HepG2 (cell line): ENCODE results near the gene GHRL. TPM values are rescaled to one million over a fixed set of nuclear protein-coding genes. Genes with fewer than 3 reads are reported as not detected.

Experiments
- CCAR2 ChIP-seq: fragments of 200-400 bp; formaldehyde crosslinking; optimal IDR thresholded peaks from 2 replicates; pipeline ENCODE3; 2018; ENCODE audit warnings: low read depth, mild to moderate bottlenecking, low read length, moderate library complexity
- CHD4 ChIP-seq: fragments of 200-600 bp; sonication (generic); IDR thresholded peaks from 2 replicates; pipeline ENCODE4 v1.7.0; 2017; ENCODE audit warnings: mild to moderate bottlenecking, low read length, borderline replicate concordance
- FOSL1 ChIP-seq: sonication (generic); formaldehyde crosslinking; IDR thresholded peaks from 2 replicates; pipeline ENCODE4 v1.9.0; 2021; ENCODE audit warnings: missing genetic modification reagents, borderline replicate concordance
- FOXO4 ChIP-seq: sonication (generic); formaldehyde crosslinking; conservative IDR thresholded peaks from 2 replicates; pipeline ENCODE4 v1.8.1; 2023; ENCODE audit warnings: missing genetic modification reagents
- GABPB1 ChIP-seq: IDR thresholded peaks from 2 replicates; pipeline ENCODE4 v1.6.1; 2016; ENCODE audit warnings: mild to moderate bottlenecking, missing genetic modification reagents, moderate library complexity, missing compliant biosample characterization
- GMEB2 ChIP-seq: IDR thresholded peaks from 2 replicates; pipeline ENCODE4 v1.6.1; 2016; ENCODE audit warnings: missing biosample characterization, missing genetic modification reagents, low read depth
- IRF2 ChIP-seq: IDR thresholded peaks from 2 replicates; pipeline ENCODE4 v1.6.1; 2018; ENCODE audit warnings: missing genetic modification reagents, missing compliant biosample characterization
- KLF16 ChIP-seq, 2 experiments: sonication (generic) in 1 of 2; formaldehyde crosslinking in 1 of 2; IDR thresholded peaks; 2 replicates each; pipeline versions ENCODE4 v1.6.1 to v1.8.0; 2016 to 2023; ENCODE audit warnings: missing genetic modification reagents in 2 of 2, missing compliant biosample characterization in 1 of 2
- KLF9 ChIP-seq: IDR thresholded peaks from 2 replicates; pipeline ENCODE4 v1.6.1; 2016; ENCODE audit warnings: low read depth
- MED1 ChIP-seq: sonication (generic); formaldehyde crosslinking; IDR thresholded peaks from 2 replicates; pipeline ENCODE4 v1.4.0; 2020; ENCODE audit warnings: missing genetic modification reagents
- MIXL1 ChIP-seq: IDR thresholded peaks from 2 replicates; pipeline ENCODE4 v1.6.1; 2016
- NRL ChIP-seq: sonication (generic); formaldehyde crosslinking; IDR thresholded peaks from 2 replicates; pipeline ENCODE4 v1.5.0; 2020; ENCODE audit warnings: missing genetic modification reagents, mild to moderate bottlenecking, moderate library complexity, borderline replicate concordance
- RFX1 ChIP-seq: fragments of 450-650 bp; IDR thresholded peaks from 2 replicates; pipeline ENCODE4 v1.6.1; 2017
- SMAD9 ChIP-seq: sonication (generic); formaldehyde crosslinking; IDR thresholded peaks from 2 replicates; pipeline ENCODE4 v1.5.1; 2020; ENCODE audit warnings: mild to moderate bottlenecking, missing genetic modification reagents
- ZNF331 ChIP-seq: sonication (generic); formaldehyde crosslinking; IDR thresholded peaks from 2 replicates; pipeline ENCODE4 v1.4.0; 2020; ENCODE audit warnings: missing genetic modification reagents
- ZNF574 ChIP-seq: sonication (generic); formaldehyde crosslinking; IDR thresholded peaks from 2 replicates; pipeline ENCODE4 v1.4.0; 2020; ENCODE audit warnings: missing genetic modification reagents
- ZNF674 ChIP-seq: sonication (generic); formaldehyde crosslinking; IDR thresholded peaks from 2 replicates; pipeline ENCODE4 v1.5.0; 2020; ENCODE audit warnings: low read depth, mild to moderate bottlenecking, missing genetic modification reagents
- ZNF687 ChIP-seq: sonication (generic); formaldehyde crosslinking; IDR thresholded peaks from 2 replicates; pipeline ENCODE4 v1.5.1; 2020; ENCODE audit warnings: mild to moderate bottlenecking, missing genetic modification reagents, moderate library complexity
- ZNF7 ChIP-seq: IDR thresholded peaks from 2 replicates; pipeline ENCODE4 v1.6.1; 2016; ENCODE audit warnings: missing biosample characterization, missing genetic modification reagents
- ZNF780A ChIP-seq: sonication (generic); formaldehyde crosslinking; IDR thresholded peaks from 2 replicates; pipeline ENCODE4 v1.8.0; 2022; ENCODE audit warnings: mild to moderate bottlenecking, missing genetic modification reagents, moderate library complexity
- polyA plus RNA-seq, 8 experiments: library from polyadenylated mRNA; depleted of rRNA in 3 of 8; stranded (reverse) in 7 of 8; unstranded in 1 of 8; fragments of >200 nt; fragmentation: Illumina TruSeq in 4 of 8; extraction: Trizol in 4 of 8; gene quantifications; 2 replicates each; pipeline versions ENCODE4 v1.2.1 to v1.2.3, GENCODE V29; 2011 to 2016; ENCODE audit warnings: low read depth in 4 of 8, missing spikeins in 1 of 8, mixed read lengths in 1 of 8; ENCODE audit not compliant: insufficient read depth in 1 of 8
- total RNA-seq, 5 experiments: library from RNA; depleted of rRNA; stranded (reverse); fragments of >200 nt; fragmentation: Illumina TruSeq; extraction: Trizol; gene quantifications; 2 replicates each; pipeline ENCODE4 v1.2.3, GENCODE V29; 2016; ENCODE audit warnings: low read depth in 1 of 5

The GHRL gene
- total and polyA plus RNA-seq, 2 of the 13 experiments (the other 11 are each of a cell fraction or from before 2014, with no cell fraction given): 0.09 TPM; not detected in 1

GRCh38 chr3:10292505-10293419 lies at the start of gene GHRL (continued):
- TF ChIP-seq ZNF687 (CRISPR knock-in tag): peak; percentile 53
- peak; percentile 92 for TF ChIP-seq ZNF574 (CRISPR knock-in tag)
- TF ChIP-seq CCAR2: no peak
- TF ChIP-seq RFX1: no peak
- no peak for TF ChIP-seq CHD4
- TF ChIP-seq ZNF780A: no peak
- TF ChIP-seq FOSL1 (CRISPR knock-in tag): no peak
- TF ChIP-seq IRF2: peak; percentile 44; the same call in 1 of the 2 replicates
- no peak for TF ChIP-seq KLF16 (CRISPR knock-in tag; IDR thresholded peaks at IDR 0.05)
- no peak for TF ChIP-seq NRL (CRISPR knock-in tag)
- no peak for TF ChIP-seq MIXL1
- TF ChIP-seq ZNF331 (CRISPR knock-in tag): peak; percentile 45; the same call in 1 of the 2 replicates
- TF ChIP-seq GABPB1 (CRISPR knock-in tag): peak; percentile 34; the same call in 1 of the 2 replicates
- TF ChIP-seq ZNF7 (CRISPR knock-in tag): no peak
- TF ChIP-seq MED1: peak; percentile 74
- no peak for TF ChIP-seq SMAD9 (CRISPR knock-in tag)
- no peak for TF ChIP-seq KLF9 (CRISPR knock-in tag)
- no peak for TF ChIP-seq ZNF674
- TF ChIP-seq FOXO4 (CRISPR knock-in tag): 0 out of 2 replicates have a peak, but pooled peaks have one; percentile 72
- TF ChIP-seq GMEB2: no peak
